ENCODE data around the gene DIAPH2. TPM values are rescaled to one million over a fixed set of nuclear protein-coding genes. Genes with fewer than 3 reads are reported as not detected.

Gene DIAPH2
- total RNA-seq, 1 experiment from 2014 or later: 15.9 TPM

DNA sequence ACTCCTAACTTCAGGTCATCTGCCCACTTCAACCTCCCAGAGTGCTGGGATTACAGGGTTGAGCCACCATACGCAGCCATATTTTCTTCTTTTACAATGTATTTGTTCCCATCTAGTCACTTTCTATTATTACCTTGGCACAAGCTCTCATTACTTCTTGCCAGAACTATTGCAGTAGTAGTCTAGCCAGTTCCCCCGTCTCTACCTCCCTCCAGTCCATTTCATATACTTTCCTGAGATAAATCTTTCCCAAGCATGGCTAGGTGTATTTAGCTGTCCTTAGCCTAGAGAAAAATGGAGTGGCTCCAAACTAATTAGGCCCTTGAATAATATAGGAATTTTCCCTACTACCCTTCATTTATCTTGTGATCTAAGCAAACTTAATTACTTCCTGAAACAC lies 611.3 kb downstream of the DIAPH2 start (continued):
- TF ChIP-seq, protein P1, sequence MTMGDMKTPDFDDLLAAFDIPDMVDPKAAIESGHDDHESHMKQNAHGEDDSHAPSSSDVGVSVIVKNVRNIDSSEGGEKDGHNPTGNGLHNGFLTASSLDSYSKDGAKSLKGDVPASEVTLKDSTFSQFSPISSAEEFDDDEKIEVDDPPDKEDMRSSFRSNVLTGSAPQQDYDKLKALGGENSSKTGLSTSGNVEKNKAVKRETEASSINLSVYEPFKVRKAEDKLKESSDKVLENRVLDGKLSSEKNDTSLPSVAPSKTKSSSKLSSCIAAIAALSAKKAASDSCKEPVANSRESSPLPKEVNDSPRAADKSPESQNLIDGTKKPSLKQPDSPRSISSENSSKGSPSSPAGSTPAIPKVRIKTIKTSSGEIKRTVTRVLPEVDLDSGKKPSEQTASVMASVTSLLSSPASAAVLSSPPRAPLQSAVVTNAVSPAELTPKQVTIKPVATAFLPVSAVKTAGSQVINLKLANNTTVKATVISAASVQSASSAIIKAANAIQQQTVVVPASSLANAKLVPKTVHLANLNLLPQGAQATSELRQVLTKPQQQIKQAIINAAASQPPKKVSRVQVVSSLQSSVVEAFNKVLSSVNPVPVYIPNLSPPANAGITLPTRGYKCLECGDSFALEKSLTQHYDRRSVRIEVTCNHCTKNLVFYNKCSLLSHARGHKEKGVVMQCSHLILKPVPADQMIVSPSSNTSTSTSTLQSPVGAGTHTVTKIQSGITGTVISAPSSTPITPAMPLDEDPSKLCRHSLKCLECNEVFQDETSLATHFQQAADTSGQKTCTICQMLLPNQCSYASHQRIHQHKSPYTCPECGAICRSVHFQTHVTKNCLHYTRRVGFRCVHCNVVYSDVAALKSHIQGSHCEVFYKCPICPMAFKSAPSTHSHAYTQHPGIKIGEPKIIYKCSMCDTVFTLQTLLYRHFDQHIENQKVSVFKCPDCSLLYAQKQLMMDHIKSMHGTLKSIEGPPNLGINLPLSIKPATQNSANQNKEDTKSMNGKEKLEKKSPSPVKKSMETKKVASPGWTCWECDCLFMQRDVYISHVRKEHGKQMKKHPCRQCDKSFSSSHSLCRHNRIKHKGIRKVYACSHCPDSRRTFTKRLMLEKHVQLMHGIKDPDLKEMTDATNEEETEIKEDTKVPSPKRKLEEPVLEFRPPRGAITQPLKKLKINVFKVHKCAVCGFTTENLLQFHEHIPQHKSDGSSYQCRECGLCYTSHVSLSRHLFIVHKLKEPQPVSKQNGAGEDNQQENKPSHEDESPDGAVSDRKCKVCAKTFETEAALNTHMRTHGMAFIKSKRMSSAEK (CRISPR knock-in tag; IDR thresholded peaks at IDR 0.05; ENCODE audit: borderline replicate concordance): no peak

DNA sequence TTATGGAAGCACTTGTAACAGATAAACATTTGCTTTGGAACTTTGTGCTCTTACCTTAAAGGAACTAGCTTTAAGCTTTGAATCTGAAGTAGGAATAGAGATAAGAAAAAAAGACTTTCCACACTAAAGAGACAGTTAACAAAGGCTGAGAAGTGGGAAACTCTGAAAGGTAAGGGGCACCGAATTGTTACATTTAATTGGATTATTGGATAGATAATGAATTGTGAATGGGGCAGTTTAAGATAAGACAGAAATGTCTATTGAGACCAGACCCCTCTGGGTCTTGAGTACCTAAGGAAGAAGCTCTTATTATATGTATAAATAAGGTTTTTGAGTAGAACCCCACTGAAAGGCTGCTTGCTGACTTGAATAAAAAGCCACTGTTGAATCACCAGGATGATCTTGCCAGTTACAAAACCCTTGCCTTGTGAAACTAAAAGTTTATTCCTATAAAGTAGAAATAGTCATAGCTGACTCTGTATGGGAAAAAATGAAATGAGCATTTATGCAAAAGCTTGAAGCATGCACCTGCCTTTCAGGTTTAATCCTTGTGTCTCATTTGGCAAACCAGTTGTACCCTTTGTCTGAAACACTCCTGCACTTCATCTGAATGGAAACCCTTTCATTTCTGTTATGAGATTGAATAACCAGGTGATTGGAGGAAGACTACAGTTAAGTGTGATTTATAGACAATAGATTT lies 622.3 kb downstream of the DIAPH2 start:
- POLR2A ChIA-PET: no interaction called here
- H3K27ac Mint-ChIP-seq: peak overlapping the region; percentile 4; the same call in 1 of the 2 replicates
- H3K36me3 Mint-ChIP-seq: no peaks in the 10 kb centered on the region
- H3K4me1 Mint-ChIP-seq: peaks cover 25% of the 10 kb centered on the region
- TF ChIP-seq, protein P2, sequence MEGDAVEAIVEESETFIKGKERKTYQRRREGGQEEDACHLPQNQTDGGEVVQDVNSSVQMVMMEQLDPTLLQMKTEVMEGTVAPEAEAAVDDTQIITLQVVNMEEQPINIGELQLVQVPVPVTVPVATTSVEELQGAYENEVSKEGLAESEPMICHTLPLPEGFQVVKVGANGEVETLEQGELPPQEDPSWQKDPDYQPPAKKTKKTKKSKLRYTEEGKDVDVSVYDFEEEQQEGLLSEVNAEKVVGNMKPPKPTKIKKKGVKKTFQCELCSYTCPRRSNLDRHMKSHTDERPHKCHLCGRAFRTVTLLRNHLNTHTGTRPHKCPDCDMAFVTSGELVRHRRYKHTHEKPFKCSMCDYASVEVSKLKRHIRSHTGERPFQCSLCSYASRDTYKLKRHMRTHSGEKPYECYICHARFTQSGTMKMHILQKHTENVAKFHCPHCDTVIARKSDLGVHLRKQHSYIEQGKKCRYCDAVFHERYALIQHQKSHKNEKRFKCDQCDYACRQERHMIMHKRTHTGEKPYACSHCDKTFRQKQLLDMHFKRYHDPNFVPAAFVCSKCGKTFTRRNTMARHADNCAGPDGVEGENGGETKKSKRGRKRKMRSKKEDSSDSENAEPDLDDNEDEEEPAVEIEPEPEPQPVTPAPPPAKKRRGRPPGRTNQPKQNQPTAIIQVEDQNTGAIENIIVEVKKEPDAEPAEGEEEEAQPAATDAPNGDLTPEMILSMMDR (IDR thresholded peaks at IDR 0.05): no peak
- TF ChIP-seq ELF4 (CRISPR knock-in tag; IDR thresholded peaks at IDR 0.05; ENCODE audit: low read depth) (no peak), RORB (CRISPR knock-in tag; IDR thresholded peaks at IDR 0.05) (no peak), SMAD3 (CRISPR knock-in tag; IDR thresholded peaks at IDR 0.05; ENCODE audit: borderline replicate concordance) (no peak), PRRX2 (CRISPR knock-in tag; IDR thresholded peaks at IDR 0.05) (no peak), CDX4 (CRISPR knock-in tag; IDR thresholded peaks at IDR 0.05; ENCODE audit: borderline replicate concordance) (no peak), KAT7 (CRISPR knock-in tag; IDR thresholded peaks at IDR 0.05; ENCODE audit: borderline replicate concordance) (no peak), HMGXB4 (CRISPR knock-in tag; IDR thresholded peaks at IDR 0.05) (no peak), ATF6 (CRISPR knock-in tag; IDR thresholded peaks at IDR 0.05) (no peak), ATF1 (CRISPR knock-in tag; IDR thresholded peaks at IDR 0.05) (no peak), NR3C1 (CRISPR knock-in tag; conservative IDR thresholded peaks at IDR 0.05; ENCODE audit: low read depth) (no peak)
- TF ChIP-seq, protein P3, sequence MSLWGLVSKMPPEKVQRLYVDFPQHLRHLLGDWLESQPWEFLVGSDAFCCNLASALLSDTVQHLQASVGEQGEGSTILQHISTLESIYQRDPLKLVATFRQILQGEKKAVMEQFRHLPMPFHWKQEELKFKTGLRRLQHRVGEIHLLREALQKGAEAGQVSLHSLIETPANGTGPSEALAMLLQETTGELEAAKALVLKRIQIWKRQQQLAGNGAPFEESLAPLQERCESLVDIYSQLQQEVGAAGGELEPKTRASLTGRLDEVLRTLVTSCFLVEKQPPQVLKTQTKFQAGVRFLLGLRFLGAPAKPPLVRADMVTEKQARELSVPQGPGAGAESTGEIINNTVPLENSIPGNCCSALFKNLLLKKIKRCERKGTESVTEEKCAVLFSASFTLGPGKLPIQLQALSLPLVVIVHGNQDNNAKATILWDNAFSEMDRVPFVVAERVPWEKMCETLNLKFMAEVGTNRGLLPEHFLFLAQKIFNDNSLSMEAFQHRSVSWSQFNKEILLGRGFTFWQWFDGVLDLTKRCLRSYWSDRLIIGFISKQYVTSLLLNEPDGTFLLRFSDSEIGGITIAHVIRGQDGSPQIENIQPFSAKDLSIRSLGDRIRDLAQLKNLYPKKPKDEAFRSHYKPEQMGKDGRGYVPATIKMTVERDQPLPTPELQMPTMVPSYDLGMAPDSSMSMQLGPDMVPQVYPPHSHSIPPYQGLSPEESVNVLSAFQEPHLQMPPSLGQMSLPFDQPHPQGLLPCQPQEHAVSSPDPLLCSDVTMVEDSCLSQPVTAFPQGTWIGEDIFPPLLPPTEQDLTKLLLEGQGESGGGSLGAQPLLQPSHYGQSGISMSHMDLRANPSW (CRISPR knock-in tag; conservative IDR thresholded peaks at IDR 0.05; ENCODE audit: low read depth): no peak
- CTCF ChIA-PET: no interaction called here
- no peak overlapping the region for H3K4me3 Mint-ChIP-seq
- H3K9me3 Mint-ChIP-seq: no peaks in the 10 kb centered on the region
- DNase-seq (ENCODE audit: low spot score) (no peak), ATAC-seq (no peak)
- no peaks in the 10 kb centered on the region for H3K27me3 Mint-ChIP-seq (ENCODE audit: low read depth)
